HFF-Myc (cell line): ENCODE results near the gene ARFGAP2.

Experiments used
- DNase-seq: peaks from one replicate; pipeline ENCODE4 v3.0.0-alpha.2; 2011; ENCODE audit warnings: low read depth; ENCODE audit errors: extremely low read depth
- H3K4me3 ChIP-seq: replicated peaks from 2 replicates; pipeline ENCODE4 v1.5.1; 2011; ENCODE audit warnings: low read depth, mild to moderate bottlenecking, control low read depth, low read length
- TF ChIP-seq, protein P1 (sequence below): IDR thresholded peaks from 2 replicates; pipeline ENCODE4 v1.5.1; 2012; ENCODE audit warnings: mild to moderate bottlenecking, low read depth, low read length, control low read depth; ENCODE audit errors: missing control alignments

Gene ARFGAP2

DNA sequence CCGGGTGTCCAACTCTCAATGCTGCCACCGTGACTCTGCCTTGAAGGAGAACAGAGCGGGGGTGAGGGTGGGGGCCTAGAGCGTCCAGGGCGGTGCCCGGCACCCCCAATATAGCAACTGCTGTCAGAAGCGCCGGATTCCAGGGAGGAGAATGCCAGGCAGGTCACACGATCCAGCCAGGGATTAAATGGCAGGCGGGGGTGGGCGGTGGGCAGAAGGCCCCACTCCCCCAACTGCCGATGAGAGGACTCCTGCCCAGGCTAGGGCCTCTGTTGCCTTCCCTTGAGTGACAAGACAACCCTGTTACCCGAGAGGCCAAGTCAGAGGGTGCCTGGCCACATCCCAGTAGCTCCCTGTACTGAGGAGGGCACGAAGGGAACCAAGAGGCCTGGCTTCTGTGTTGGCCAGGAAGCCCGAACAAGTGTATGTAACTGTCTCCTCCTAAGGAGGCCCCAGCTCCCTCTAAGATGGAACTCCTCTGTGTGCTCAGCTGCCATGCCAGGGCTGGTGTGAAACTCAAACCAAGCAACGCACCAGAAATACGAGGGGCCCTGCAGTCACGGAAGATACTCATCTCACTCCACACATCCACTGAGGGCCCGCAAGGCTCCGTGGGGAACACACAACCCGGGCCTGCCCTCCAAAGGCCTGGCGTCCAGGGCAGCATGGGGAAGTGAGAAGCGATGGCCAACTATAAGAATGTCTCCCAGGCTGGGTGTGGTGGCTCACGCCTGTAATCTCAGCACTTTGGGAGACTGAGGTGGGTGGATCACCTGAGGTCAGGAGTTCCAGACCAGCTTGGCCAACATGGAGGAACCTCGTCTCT is 6.6 kb upstream of the ARFGAP2 start:
- H3K4me3 ChIP-seq, result no peak overlapping the region
- DNase-seq, result no peak
- TF ChIP-seq, protein P1, sequence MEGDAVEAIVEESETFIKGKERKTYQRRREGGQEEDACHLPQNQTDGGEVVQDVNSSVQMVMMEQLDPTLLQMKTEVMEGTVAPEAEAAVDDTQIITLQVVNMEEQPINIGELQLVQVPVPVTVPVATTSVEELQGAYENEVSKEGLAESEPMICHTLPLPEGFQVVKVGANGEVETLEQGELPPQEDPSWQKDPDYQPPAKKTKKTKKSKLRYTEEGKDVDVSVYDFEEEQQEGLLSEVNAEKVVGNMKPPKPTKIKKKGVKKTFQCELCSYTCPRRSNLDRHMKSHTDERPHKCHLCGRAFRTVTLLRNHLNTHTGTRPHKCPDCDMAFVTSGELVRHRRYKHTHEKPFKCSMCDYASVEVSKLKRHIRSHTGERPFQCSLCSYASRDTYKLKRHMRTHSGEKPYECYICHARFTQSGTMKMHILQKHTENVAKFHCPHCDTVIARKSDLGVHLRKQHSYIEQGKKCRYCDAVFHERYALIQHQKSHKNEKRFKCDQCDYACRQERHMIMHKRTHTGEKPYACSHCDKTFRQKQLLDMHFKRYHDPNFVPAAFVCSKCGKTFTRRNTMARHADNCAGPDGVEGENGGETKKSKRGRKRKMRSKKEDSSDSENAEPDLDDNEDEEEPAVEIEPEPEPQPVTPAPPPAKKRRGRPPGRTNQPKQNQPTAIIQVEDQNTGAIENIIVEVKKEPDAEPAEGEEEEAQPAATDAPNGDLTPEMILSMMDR, result no peak

DNA sequence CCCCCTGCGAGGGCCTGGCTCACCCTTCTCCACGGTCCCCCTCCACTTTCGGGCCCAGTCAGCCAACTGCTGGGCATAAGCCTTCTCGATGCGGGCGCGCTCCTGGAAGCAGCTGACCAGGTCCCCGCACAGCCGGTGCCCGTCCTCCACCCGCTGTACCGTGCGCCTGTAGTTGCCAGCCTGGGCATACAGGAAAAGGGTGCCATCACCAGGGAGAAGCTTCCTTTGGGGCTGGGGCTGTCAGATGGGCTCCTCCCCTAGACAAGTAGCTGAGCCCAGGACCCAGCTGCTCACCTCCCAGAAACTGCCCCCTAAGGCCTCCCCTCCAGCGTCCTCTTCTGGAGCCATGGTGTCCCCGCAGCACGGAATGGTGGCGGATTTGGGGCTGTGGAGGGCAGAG is 5.7 kb upstream of the ARFGAP2 start:
- no peak overlapping the region for H3K4me3 ChIP-seq
- no peak for DNase-seq
- TF ChIP-seq, protein P1, result no peak

DNA sequence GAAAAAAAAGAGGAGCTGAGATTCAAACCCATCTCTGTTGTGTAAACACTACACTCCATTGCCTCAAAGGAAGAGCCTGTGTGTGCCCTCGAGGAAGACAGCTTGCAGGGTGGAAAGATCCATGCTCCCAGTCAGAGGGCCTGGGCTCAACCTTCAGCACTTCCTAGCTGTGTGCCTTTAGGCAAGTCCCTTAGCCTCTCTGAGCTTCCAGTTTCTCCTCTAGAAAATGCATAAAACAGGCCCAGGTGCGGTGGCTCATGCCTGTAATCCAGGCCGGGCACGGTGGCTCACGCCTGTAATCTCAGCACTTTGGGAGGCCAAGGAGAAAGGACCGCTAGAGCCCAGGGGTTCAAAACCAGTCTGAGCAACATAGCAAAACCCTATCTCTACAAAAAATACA is 4.6 kb upstream of the ARFGAP2 start:
- TF ChIP-seq, protein P1, result no peak
- DNase-seq, result no peak
- H3K4me3 ChIP-seq, result no peak overlapping the region

DNA sequence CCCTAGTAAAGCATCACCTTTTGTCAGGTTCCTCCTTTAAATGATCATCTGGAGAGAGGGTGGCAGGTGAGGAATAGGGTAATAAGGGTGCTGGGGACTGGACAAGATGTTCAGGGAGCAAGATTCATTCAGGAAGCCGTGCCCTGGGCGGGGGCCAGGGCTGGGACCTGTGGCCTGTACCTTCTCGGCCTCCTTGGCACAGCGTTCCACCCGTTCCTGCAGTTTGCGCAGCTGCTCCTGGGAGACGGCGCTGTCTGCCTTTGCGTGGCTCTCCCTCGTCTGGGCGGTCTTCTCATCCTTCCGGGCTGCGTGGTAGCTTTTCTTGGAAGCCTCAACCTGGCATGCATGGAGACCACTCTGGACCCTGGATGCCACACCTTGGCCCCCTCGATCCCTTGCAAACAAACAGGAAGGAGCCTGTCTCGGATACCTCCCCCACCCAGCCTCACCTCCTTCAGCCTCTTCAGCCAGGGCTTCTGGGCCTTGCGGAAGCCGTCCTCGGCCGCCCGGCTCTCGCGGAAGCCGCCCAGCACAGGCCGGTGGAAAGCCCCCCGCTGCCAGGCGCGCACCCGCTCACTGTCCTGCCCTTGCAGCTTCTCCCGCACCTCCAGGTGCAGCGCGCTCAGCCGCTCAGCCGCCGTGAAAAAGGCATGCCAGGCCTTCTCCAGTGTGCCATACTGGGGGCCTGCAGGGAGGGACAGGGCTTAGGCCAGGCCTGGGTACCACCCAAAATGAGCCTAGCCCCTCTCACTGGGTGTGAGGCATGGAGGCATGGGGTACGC is 3.5 kb upstream of the ARFGAP2 start:
- H3K4me3 ChIP-seq, result no peak overlapping the region
- TF ChIP-seq, protein P1, result no peak
- DNase-seq, result no peak

DNA sequence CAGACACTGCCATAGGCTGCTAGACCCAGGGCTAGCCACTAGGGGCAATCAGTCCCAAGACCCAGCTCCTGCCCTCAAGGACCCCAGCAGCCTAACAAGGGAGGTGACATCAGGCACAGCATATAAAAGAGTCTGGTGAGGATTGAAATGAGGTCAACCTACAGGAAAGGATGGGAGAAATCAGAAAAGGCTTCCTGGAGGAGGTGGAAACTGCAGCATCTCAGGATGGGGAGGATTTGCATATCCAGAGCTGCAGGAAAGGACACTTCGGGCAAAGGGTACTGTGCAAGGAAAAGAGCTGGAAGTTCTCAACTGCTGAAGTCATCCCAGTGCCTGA is 2.9 kb upstream of the ARFGAP2 start:
- TF ChIP-seq, protein P1, result peak; percentile 67
- H3K4me3 ChIP-seq, result no peak overlapping the region

DNA sequence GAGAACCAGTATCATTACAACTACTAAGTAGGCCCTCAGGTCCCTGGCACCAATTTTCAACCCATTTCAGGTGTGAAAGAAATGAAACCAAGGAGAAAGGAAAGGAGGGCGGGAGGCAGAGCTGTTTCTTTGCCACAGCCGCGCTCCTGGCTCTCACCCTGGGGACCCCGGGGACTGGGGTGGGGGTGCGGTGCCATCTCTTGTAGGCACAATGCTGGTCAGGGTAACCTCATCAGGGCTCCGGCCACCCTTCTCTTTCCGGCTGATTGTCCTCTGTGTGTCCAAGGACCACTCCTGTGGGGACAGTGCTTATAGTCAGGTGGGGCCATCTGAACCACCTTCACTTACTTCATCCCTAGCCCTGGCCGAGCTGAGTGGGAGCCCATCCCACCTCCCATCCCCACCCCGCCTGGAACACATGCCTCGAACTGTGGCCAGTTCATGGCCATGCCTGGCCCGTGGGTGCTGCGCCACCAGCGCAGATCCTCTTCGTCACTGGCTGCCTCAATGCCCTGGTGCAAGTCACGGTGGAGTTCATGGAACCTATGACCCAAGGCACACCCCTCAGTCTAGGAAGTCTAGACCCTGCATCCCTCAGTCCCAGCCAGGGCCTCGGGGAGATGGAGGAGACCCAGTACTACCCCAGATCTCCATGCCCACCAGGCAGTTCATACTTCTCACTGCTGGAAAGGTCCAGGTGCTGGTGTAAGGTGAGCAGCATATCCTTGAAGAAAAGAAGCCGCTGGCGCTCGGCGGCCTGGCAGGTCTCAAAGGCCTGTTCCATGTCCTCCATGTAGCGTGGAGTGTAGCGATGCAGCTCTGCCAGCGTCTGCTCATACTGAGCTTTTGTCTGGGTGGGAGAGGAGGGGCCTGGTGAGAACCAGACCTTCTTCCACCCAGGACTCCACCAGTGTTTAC is 2.3 kb upstream of the ARFGAP2 start:
- TF ChIP-seq, protein P1, result no peak
- no peak for DNase-seq

More for the DNA sequence above, 2.9 kb upstream of the ARFGAP2 start:
- no peak for DNase-seq

More for the DNA sequence above, 2.3 kb upstream of the ARFGAP2 start:
- H3K4me3 ChIP-seq, result no peak overlapping the region
